HG03095 (cell line): Measurements from ENCODE around the gene USP35.
"Not testable (repeated sequence)": the region's sequence is repeated elsewhere in the genome, so short reads cannot be mapped to it uniquely, and the experiment has no call there.

ENCODE experiments used
- ATAC-seq: cut with Tn5 transposase; IDR thresholded peaks from one replicate; pipeline ENCODE4 v1.9.1; 2021; ENCODE audit warnings: moderate library complexity; ENCODE audit not compliant: unreplicated experiment

Gene USP35

DNA sequence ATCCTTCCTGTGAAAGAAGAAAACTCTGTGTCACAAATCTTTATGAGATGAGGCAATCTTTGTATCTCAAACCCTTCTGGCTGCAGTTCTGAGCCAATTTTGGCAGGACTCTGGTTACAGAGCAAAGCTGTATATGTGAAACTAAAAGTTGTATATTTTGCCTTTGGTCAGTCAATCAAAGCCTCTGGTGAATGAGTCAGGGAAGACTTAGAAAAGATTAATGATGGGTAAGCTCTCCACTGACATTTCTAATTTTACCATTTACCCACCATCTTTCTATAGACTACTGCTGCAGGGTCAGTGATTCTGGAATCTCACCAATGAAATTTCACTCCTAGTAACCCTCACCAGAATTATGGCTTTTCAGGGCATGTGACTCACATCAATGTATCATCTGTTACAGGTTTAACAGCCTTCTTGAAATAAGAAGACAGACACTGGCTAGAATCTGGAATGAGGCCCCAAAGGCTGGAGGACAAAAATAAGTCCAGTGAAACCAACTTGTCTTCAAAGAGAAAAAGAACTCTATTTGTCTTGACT is 43.3 kb downstream of the USP35 start:
- ATAC-seq: no peak

DNA sequence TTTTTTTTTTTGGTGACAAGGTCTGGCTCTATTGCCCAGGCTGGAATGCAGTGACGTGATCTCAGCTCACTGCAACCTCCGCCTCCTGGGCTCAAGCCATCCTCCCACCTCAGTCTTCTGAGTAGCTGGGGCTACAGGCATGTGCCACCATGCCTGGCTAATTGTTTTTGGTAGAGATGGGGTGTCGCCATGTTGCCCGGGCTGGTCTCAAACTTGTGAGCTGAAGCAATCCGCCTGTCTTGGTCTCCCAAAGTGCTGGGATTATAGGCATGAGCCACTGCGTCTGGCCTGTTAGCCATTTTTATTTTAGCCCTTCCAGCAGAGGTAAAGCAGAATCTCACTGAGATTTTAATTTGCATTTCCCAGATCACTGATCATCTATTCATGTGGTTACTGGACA is 44.3 kb downstream of the USP35 start:
- not testable (repeated sequence) for ATAC-seq

DNA sequence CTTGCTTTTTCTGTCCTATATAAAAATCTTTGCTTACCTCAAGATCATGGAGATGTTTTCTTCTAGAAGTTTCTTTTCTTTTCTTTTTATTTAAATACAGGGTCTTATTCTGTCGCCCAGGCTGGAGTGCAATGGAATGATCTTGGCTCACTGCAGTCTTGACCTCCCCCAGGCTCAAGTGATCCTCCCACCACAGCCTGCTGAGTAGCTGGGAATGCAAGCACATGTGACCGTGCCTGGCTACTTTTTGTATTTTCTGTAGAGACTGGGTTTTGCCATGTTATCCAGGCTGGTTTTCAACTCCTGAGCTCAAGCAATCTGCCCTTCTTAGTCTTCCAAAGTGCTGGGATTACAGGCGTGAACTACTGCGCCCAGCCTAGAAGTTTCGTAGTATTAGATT is 45.3 kb downstream of the USP35 start:
- no peak for ATAC-seq

DNA sequence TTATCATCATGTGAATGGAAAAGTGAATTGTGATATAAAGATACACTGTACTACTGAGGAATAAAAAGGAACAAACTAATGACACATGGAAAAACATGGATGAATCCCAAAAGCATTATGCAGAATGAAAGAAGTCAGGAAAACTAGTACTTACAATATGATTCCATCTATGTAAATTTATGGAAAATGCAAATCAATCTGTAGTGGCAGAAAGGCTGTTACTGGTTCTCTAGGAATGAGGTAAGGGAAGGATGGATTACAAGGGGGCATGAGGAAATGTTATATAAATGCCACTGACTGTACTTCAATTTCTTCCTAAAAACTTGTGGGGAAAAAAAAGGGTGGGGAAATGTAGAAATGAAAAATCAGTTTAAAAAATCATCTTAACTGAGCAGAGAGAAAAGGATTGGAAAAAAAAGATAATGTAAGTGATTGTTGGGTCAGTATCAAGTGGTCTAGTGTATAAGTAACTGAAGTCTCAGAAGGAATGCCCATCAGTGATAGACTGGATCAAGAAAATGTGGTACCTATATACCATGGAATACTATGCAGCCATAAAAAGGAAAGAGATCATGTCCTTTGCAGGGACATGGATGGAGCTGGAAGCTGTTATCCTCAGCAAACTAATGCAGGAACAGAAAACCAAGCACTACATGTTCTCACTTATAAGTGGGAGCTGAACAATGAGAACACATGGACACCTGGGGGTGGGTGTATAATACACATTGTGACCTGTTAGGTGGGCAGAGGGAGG is 48.8 kb downstream of the USP35 start:
- no peak for ATAC-seq

DNA sequence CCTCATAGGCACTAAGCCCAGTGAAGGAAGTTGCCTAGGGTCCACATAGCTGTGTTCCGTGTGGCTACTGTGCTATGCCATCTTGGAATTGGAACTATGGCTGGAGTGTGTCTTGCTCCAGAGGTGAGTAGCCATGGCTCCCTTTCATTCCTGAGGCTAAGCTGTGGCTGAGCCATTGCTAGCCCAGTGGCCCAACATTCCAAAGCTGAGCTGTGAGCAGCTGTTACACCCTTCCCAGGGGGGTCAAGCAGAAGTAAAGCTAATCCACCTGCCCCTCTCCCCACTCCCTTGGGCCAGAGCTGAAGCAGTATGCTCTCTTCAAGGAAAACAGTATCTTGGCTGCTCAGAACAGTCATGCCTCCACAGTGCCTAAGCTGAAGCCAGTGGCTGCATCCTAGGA is 51.1 kb downstream of the USP35 start:
- no peak for ATAC-seq

DNA sequence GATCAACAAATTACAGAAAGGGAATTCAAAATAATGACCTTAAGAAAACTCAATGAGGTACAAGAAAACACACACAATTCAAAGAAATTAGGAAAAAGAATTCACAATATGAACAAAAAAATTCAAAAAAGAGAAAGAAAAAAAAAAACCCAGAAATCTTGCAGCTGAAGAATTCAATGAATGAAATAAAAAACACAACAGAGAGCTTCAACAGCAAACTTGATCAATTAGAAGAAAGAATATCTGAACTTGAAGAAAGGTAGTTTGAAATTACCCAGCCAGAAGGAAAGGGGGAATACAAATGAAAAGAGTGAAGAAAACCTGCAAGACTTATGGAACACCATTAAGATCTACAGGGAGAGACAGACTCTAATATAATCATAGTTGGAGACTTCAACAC is 52.8 kb downstream of the USP35 start:
- ATAC-seq: no peak

DNA sequence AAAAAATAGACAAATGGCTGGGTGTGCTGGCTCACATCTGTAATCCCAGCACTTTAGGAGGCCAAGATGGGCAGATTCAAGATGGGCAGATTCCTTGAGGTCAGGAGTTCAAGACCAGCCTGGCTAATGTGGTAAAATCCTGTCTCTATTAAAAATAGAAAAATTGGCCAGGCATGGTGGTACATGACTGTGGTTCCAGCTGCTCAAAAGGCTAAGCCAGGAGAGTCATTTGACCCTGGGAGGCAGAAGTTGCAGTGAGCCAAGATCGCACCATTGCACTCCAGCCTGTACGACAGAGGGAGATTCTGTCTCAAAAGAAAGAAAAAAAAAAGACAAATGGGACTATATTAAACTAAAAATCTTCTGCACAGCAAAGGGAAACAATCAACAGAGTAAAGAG is 55.4 kb downstream of the USP35 start:
- no peak for ATAC-seq

DNA sequence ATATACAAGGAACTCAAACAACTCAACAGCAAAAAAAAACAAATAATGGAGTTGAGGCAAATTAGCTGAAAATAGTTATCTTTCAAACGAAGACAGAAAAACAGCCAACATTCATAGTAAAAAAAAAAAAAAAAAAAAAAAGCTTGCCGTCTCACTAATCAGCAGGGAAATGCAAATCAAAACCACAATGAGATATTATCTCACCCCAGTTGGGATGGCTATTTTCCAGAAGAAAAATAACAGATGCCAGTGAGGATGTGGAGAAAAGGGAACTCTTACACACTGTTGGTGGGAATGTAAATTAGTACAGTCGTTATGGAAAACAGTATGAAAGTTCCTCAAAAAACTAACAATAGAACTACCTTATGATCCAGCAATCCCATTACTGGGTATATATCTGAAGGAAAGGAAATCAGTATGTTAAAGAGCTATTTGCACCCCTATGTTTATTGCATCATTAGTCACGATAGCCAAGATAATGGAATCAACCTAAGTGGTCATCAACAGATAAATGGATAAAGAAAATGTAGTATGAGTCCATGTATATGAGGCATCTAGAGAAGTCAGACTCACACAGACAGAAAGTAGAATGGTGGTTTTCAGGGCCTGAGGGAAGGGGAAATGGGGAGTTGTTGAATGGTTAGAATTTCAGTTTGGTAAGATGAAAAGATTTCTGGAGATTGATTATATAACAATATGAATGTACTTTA is 56.0 kb downstream of the USP35 start:
- no peak for ATAC-seq

DNA sequence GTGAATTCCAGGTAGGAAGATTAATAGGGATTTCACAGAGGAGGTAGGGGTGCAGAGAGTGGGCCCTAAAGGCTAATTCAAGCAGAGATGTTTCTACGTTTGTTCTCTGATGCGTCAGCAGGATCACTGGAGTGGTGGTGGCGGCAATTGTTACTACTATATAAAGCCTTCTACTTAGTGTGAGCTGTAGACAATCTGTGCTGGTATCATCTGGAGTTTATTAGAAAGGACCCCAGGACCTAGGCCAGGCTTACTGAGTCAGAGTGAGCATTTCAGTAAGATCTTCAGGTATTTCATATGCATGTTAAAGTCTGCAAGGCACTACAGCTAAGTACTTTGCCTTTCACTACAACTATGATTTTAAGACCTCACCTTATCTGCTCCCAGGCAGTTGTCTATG is 59.5 kb downstream of the USP35 start:
- ATAC-seq: no peak

DNA sequence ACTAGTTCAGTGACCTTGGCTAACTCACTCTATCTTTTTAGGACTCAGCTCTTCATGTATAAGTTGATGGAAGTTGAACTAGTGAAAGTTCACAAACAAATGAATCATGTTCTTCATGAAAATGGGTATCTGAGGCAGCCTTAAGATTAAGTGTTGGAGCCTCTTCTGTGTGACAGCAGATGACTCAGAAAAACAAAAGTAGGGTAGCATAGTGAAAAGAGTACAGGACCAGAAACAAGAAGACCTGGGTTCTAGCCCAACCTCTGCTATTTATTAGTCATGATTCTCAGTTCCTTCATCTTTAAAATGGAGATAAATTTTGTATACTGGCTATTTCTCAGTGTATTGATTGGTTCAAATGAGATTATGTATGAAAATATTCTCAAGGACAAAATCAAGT is 60.2 kb downstream of the USP35 start:
- no peak for ATAC-seq

DNA sequence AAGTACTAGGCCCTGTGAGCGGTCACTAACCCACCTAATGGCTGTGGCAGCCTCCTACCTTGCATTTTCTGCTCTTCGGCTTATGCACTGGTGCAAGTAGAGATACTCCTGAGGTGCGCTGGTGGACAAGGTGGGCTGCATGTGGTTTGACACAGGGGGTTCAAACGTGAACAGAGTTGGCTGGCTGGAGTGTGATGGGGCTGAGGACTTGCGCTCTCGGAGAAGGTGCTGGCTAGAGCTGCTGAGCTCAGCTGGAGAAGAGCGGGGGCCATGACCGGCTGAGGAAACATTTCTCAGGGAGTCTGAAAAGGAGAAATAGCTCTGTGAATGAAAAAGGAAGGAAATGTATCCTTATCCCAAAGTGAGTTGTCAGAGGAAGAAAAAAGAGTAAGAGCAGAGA is 61.4 kb downstream of the USP35 start:
- ATAC-seq: no peak

DNA sequence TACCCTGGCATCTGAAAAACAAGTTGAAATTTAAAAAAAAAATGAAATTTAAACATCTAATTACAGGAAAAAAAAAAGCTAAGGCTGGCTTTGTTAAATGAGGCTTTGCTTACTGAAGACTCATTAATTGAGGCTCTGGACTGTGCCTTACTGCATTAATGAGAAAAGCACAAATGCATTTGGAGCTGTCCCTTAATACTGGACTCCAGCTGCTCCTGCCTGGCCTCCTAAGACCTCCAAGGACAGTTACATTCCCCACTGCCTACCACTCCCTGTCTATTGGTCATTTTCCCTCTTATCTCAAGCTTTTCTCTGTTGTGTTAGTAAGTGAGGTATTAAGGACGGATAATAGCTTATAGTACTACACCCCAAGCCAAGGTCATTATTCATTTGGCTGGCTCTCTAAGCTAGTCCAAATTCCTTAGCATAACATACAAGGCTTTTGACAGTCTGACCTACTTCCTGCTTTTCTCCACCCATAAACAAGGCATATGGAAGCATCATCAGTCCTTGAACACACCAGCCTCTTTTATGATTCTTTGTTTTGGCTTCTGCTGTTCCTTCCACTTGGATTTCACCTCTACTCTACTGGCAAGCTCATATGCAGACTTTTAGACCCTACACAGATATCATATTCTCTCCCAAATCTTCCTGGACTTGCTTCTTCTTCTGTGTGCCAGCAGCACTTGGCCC is 62.5 kb downstream of the USP35 start:
- ATAC-seq: no peak

DNA sequence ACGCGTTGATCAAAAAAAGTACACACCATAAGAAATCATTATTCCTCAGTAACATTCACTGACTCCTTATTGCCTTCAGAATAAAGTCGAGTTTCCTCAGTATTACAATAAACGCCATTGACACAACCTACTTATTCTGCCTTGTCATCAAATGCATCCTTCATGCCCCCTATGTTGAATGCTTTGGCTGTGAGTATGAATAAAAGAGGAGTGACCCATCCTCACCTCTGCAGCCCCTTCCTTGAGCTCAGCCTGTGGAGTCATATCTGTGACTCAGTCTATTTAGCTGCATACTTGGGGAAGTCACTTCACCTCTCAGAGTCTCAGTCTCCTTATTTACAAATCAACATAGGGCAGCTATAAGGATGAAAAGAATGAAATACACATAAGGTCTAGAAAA is 65.1 kb downstream of the USP35 start:
- ATAC-seq: no peak

DNA sequence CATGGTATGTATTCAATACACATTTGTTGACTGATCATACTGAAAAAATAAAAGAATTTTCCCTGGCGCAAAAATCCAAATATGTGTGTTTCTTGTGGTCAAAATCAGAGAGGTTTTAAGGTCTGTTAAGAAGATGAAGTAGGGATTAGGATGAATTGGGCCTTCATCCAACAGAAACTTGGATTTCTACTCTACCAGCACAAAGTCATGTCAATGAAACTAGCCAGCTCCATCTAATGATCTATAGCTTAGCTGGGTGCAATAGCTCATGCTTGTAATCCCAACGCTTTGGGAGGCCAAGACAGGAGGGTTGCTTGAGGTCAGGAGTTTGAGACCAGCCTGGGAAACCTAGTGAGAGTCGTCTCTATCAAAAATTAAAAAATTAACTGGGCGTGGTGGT is 65.5 kb downstream of the USP35 start:
- no peak for ATAC-seq

DNA sequence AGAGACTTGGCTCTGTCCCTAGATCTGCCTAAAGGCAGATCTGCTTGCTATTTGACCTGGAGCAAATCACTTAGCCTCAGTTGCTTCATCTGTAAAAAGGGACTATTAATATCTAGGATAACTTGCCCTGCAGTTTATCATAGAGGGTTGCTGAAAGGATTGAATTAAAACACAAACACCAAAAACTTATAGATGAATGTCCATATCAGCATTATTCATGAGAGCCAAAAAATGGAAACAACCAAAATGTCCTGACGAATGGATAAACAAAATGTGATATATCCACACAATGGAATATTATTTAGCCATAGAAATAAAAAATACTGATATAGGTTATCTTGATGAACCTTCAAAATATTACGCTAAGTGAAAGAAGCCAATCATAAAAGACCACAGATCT is 67.2 kb downstream of the USP35 start:
- no peak for ATAC-seq

DNA sequence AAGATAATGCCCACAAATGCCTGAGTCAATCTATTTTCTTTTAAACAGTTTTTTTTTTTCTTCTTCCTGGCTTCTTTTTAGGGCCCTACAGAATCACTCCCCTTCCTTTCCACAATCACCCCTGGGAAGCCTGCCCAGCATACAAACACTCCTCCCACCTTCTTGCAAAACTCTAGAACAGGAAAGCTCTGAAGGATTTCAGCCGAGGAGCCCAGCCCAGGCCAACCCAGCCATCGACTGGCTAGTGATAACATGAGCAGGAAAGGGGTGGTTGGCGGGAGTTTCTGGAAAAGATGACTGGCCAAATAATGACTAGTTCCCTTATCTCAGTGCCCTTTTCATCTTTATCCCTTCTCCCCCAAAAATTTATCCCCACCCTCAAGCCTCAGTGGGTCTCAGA is 68.2 kb downstream of the USP35 start:
- no peak for ATAC-seq

DNA sequence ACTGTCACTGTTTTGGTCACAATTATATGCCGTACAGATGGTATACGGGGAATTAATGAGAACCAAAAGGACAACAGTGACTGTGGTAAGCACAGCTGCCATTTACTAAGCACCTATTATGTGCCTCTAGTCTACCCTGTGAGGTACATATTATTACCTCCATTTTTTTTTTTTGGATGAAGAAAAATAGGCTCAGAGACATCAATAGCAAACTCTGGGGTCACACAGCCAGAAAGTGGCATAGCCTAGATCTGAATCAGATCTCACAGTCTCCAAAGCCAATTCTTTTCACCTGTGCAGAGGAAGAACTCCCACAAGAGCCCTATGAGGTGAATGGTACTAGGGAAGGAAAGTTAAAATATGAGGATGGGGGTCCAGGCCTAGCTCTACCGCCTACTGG is 68.9 kb downstream of the USP35 start:
- no peak for ATAC-seq

DNA sequence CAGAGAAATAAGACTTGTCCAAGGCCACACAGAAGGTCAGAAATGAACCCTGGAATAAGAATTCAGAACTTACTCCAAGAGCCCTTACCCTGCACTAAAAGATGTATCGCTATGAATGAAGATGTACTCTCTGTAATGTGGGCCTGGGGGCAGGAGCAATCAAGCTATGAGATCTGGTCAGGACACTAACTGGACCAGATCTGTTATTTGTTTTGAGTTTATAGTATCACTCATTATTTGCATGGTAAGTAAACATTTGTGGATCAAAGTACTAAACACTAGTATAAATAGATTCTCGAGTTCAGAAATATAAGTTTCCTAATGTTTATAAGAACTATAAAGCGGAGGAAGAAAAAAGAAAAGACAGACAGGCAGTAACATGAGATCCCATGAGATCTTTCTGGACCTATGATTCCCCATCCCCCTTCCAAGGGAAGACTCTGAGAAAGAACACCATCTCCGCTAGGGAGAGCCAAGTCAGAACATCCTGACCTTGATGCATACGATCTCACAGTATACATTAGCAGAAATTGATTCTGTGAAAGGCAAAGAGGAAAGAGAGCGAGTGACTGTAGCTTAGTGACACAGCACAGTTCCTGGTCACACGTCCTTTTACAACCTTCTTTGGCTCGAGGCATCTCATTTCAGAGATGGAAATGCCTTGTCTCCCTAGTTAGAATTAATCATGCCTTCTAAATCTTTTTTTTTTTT is 71.2 kb downstream of the USP35 start:
- no peak for ATAC-seq

DNA sequence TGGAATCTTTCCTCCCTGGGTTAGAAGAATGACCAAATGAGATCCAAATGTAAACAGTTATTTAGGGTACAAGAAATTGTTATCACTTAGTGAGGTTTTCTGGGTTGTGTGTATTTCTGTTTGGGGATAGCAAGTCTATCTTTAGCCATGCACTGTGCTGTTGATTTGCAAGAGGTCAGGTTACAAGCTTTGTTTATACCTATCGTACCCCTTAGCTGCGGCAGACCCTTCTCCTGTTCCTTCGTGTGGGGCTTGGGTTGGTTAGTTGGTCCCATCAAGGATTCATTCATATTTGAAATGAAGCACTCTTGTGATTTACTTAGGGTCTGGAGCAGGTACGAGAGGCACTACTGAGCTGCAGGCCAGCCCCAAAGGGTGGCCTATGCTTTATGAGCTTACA is 72.6 kb downstream of the USP35 start:
- ATAC-seq: no peak

DNA sequence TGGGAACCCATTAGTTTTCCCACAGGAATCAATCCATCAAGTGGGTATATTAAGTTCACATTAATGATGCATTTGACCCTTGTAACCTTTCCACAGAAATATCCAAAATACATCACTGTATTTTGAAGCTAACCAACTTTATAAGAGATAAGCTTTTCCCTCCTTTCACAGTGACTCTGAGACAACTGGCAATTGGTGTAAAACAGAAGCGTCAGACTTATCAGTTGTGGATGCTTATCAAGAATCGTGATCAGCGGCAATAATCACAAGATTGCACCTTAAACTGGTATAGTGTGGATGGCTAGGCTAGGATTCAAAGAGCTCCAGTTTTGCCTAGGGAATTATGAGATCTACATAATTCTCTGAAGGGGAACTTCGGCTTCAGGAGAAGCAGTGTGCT is 73.1 kb downstream of the USP35 start:
- no peak for ATAC-seq

DNA sequence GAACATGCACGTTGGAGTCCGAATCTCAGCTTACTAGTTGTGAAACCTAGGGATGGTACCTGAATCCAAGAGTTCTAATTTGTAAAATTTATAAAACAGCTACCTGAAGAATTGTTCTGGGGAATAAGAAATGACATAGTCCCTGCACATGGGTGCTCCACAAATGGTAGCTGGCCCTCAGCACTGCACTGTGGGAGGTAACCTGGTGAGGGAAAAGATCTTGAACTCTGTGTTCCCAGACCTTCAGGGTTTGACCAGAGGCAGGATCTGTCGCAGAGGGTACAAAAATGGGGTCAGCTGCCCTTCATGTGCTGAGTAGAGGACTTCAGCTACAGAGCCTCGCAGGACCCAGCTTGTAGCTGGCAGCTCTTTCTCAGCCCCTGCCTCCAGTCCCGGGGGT is 73.5 kb downstream of the USP35 start:
- ATAC-seq: no peak
